CD4-positive, alpha-beta T cell treated with Interleukin-17A for 4 hours (primary cell): ENCODE measurements around the gene OR2H1.

Experiments used
- DNase-seq: peaks from one replicate; pipeline ENCODE4 v3.0.0-alpha.2; 2020; ENCODE audit warnings: mixed read lengths

OR2H1 gene

GRCh38 chr6:29486577-29486976 is 29.6 kb downstream of the OR2H1 start:
- DNase-seq: no peak

- DNase-seq: no peak
Observed at GRCh38 chr6:29487131-29487530, 30.2 kb downstream of the OR2H1 start.

DNA sequence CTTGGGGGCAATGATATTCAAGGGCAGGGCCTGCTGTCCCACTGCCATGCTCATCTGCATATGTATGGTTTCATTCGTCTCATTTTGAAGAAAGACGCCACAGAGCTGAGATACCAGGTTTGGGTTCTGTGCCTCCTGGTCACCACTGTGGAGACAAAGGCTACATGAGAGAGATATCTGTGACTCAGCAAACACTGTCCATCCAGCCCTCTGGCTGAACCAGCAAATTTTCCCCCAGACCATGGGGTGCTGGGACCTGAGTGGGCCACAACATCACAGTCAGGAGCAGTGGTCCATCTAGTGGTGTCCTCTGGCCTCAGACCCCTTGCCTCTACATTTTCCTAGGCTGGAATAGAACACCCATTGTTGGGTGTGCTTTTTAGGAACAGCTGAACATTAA is 30.7 kb downstream of the OR2H1 start, which contains the start of gene MAS1L:
Gene MAS1L, minus strand, starts transcription at position 297 of the 400 bp plus-strand sequence. Its CDS starts 54 bp downstream, at position 243.
- no peak for DNase-seq

DNA sequence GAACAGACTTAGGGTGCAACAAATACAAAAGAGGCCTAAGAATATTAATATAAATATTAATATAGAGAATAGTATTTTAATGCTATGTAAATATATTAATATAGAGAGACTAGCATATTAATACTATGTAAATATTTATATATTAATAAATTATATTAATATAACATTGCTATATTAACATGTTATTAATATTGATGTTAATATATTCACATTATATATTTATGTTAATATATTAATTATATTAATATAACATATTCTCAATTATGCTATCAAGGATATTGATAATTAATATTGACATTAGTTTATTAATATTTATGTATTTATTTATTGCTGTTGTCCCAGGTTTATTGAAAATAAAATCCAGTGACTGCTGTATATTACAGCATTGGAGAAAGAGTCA is 31.9 kb downstream of the OR2H1 start:
- DNase-seq: no peak

GRCh38 chr6:29489286-29489685 is 32.3 kb downstream of the OR2H1 start:
- no peak for DNase-seq

DNA sequence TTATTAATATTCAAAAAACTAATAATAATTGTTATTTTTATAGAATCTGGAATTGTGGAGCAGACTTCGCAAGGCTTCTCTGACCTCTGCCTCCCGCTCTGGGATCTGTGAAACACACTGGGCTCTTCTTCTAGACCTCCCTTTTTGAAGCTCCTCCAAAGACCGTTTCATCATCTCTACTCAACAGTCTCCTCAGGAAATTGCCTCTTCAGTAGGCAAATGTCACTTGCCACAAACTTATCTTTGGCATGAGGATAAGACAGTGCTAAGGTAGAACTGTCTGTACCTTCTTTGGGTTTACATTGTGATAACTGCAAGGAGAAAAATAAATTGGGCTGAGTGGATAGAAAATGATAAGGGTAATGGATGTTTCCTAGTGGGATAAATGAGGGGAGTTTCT is 33.1 kb downstream of the OR2H1 start:
- DNase-seq: no peak

DNA sequence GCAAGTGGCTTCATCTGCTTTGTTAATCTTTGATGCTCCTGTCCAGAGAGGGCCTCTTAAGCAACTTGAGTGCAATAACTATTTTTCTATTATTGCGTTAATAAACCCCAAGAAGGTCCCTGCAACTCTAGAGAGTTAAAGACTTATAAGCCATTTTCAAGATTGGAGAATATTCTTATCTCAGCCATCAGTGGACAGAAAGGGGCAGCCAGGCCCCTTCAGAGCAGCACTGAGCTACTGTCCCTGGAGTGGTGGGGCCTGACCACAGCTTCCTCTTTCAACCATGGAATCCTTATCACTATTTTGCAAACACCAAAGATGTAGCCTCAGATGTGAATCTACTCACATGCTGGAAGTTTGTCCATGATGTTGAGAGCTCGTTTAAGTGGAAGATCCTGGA is 33.6 kb downstream of the OR2H1 start:
- DNase-seq: no peak

DNA sequence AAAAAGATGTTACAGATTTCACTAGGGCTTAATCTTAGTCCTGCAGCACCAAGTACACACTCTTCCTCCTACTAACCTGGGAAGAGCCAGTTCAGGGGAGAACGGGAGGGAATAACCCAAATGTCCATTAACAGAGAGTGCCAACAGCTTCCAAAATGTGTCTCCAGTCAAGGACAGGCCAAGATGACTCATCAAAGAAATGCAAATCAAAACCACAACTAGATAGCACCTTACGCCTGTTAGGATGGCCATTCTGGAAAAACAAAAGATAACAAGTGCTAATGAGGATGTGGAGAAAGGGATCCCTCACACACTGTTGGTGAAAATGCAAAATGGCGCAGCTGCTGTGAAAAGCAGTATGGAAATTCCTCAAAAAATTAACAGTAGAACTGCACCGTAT is 34.6 kb downstream of the OR2H1 start:
- no peak for DNase-seq

GRCh38 chr6:29493261-29493660 is 36.3 kb downstream of the OR2H1 start:
- no peak for DNase-seq

DNA sequence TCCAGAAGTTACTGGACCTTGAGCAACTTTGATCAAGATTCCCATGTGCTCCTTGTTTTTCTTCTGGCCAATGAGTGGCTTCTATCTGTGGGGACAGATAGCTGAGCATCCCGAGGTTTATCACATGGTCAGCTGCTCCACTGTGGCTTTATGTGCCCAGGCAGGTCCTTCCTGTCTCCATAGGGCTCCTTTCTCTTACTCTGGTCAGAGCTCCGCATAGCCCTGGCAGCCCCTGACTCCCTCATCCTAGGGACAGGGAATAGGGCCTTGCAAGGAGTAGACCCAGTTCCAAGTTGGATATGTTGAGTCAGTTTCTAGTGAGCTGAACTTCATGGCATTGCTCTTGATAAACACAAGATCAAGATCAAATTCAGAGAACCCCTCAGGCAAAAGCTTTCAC is 37.2 kb downstream of the OR2H1 start:
- DNase-seq: no peak

DNA sequence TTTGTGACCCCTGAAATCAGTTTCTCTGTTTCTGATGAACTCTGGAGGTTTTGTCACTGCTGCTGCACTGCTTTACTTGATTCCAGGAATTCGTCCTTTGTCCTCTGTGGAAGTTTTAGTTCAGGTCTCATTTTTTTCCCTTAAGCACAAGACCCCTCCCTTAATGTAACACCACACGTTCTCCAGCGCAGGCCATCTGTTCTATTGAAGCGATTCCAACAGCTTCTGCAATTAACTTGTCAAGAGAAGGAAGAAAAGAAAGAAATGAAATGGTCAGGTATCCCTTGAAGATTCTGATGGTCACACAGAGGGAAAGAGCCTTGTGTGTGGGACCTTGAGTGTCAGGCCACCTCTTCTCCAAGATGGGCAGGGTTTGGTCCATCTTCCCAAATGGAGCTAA is 38.6 kb downstream of the OR2H1 start:
- no peak for DNase-seq

- no peak for DNase-seq
Observed at GRCh38 chr6:29496961-29497360, 40.0 kb downstream of the OR2H1 start.

GRCh38 chr6:29499704-29500103 is 42.7 kb downstream of the OR2H1 start:
- no peak for DNase-seq

DNA sequence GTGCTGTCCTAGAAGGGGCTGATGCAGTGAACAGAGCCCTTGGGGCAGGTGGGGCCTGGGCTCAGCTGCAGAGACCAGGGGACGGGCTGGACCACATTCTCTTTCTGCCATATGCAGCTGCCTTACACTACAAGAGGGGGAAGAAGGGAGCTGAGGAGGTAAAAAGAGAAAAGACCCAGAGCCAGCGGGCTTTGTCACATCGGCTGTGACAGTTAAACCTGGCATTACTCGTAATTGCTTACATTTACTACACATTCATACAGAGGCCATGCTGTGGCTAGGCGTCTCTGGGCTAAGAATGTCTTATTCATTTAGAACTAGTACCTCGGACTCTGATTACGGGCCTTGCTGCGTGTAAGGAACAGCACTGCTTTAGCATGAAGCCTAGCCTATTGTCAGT is 43.6 kb downstream of the OR2H1 start:
- no peak for DNase-seq

- DNase-seq: no peak
Observed at GRCh38 chr6:29501106-29501505, 44.2 kb downstream of the OR2H1 start.

DNA sequence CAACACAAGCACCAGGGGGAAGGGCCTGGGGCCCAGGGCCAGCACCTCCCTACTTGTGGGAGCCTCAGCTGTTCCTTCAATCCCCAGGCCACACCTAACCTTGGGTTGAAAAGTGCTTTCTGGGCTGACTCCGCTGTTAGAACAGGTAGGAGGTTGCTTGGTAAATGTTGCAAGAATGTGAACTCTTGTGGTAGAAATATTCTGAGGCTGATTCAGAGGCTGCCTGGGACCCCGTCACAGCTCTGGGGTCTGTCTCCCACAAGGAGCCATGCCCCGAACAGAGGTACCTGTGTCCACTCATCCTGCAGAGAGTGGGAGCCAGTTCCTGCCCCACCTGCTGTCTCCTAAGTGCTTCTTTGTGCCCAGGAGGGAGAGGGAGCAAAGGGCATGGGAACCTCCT is 45.2 kb downstream of the OR2H1 start:
- DNase-seq: no peak

DNA sequence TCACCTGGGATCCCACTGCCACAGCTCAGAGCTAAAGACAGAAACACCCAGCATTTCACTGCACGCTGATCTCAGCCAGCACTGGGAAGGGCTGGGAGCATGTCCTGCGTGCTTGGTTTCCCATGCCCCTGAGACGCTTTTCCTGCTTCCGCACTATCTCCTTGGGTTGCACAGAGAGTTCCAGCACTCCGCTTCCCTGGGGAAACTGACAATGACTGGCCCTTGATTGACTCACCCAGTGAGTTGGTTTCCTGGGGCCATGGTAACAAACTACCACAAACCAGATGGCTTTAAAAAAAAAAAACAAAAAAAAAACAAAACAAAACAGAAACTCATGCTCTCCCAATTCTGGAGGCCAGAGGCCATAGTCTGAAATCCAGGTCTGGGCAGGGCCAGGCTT is 45.6 kb downstream of the OR2H1 start:
- DNase-seq: no peak

DNA sequence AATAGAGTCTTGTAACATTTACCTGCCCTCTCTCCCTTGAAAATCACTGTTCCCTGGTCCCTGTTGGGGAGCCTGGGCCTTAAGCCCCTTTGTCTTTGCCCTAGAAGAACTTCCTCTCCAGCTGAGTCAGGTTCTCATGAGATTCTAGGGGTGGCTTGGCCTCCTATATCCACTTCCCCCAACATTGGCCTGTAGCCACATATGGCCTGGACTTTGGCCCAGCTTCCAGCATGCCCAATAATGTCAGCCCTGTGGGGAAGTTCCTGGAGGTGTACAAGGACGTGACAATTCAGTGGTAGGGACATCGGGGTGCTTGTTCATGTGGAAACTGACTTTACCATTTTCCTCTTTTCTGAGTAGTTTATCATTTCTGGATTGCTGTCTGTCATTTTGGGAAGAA is 48.0 kb downstream of the OR2H1 start:
- DNase-seq: no peak

DNA sequence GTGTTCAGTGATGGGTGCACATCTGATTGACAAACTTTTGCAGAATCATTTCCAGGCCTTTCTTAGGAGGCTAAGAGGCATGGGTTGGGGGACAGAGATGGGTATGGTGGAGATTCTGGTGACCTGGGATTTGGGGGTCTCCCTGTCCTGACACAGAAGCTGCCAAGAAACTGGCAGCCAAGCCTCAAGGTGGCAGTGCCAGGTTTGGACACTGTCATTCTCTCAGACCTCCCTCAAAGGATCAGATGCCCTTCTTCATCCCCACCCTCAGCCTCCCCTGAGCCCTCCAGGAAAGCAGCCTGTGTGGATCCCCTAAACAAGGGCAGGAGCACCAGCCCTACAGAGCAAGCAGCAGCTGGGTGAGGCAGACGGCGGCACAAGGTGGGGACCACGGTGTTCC is 48.9 kb downstream of the OR2H1 start:
- no peak for DNase-seq

DNA sequence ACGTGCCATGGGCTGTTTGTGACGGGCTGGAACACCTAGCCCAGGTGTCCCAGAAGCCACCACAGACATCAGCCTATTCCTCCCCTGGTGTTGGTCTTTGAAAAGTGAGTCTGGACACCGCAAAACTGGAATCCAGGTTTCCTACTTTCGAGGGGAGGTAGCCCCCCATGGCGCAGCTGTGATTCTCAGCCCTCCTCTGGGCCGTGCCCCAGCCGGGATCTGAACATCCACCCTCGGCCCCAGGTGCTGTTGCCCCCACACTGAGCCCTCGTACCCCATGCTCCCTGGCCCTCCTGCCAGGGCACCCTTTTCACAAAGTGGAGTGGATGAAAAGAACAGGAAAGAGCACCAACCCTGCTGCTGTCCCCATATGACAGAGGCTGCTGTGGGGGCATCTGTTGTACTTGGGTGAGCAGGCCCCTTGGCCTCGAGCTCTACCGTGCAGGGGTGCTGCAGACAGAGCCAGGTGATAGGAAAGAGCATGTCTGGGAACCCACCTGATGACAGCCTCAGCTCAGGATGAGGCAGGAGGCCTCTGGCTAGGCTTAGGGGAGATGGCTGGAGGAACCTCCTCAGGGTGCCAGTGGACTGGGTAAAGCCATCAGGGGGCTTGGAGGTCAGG is 49.6 kb downstream of the OR2H1 start:
- DNase-seq: no peak

GRCh38 chr6:29507319-29507718 is 50.4 kb downstream of the OR2H1 start:
- DNase-seq: no peak

GRCh38 chr6:29509239-29509638 is 52.3 kb downstream of the OR2H1 start:
- no peak for DNase-seq

GRCh38 chr6:29509711-29510110 is 52.8 kb downstream of the OR2H1 start:
- DNase-seq: no peak

DNA sequence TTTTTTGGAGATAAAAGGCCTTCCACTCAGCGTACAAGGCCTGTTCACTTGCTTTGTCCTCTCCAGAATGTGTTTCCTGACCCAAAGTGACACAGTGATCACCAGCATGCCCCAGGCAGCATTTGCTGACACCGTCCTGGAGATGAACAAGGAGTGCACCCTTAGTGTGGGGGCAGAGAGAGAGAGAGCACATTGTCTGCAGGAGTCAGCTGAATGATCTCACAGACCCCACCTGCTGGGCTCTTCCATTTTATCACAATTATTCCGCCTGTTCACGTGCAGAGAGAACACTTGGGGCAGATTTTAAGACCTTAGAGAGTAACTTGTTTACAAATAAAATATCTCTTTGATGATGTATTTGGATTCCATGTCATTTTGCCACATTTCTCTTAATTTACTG is 53.2 kb downstream of the OR2H1 start:
- no peak for DNase-seq

- no peak for DNase-seq
Observed at GRCh38 chr6:29510746-29511300, 53.9 kb downstream of the OR2H1 start.
